ENCODE measurements around the gene COL25A1.
"Not testable (repeated sequence)": the region's sequence is repeated elsewhere in the genome, so short reads cannot be mapped to it uniquely, and the experiment has no call there.

COL25A1 gene

DNA sequence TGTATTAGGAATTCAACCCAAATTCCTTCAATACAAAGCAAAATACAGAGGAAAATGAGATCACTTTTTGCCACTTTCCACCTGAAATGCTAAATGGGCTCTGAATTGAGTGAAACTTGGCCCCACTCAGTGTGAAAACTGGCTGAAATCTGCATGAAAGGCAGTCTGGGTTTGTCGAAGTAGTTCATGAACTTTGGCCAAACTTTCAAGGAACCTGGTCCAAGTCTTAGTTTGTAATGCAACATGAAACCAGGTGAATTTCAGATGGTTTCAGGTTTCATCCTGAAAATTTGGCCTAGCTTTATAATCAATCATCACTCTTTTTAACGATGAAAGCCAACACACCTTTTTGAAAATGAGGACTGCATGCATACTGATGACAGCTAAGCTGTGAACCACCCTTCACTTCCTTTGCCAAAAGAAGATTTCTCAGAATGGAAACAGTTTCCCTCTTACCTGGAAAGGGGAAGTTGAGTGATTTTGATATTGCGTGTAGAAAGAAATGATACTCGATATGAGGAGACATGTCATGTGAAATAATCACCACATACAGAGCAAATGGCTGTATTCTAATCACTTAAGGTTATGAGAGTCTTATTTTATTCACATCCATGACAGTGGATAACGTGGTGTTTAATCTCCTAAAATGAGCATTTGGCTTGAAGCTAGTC lies 329.7 kb downstream of the COL25A1 start:
- DNase-seq (ENCODE audit: low read depth in 3 of 3, low spot score in 1 of 3), result no peak

DNA sequence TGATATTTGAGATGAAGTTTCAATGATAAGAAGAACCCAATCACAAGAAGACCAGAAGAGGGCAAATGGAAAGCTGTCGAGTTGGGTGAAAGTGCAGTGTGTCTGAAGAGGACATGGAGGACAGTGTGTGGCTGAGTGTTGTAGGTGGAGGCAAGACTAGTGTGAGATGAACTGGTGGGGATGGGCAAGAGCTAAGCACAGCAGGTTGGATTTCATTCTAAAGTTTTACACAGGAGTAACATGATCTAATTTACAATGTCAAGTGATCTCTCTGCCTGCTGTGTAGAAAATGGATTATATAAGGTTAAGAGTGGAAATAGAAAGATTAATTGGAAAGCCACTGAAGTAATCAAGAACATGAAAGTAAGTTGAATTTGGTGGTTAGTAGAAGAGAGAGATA lies 331.0 kb downstream of the COL25A1 start:
- no peak for DNase-seq (ENCODE audit: low read depth in 3 of 3, low spot score in 1 of 3)

DNA sequence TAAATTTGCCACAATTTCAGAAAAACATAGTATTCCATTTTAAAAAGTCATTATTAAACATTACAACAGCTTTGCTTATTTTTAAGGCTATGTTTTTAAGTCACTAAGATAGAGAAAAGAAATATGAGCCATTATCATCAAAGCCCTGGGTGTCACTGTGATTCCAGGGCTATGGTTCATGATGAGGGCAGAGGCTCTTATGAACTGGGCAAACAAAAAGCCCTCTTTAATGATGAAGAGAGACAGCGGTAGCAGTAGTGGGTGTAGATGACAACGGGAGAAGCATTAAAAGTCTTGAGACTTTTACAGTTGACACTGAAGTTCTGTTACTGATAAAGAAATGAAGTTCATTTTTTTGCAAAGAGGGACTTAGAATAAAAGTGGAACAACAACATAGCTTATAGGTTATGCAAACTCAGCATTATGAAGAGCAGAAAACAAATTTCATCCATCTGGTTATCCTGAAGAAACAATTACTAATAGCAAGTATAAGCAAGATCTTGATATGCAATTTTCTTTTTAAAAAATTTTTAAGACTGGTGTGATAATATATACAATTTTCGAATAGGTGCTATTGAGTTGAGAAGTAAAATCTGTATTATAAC lies 336.9 kb downstream of the COL25A1 start:
- no peak for DNase-seq (ENCODE audit: low read depth in 3 of 3, low spot score in 1 of 3)

DNA sequence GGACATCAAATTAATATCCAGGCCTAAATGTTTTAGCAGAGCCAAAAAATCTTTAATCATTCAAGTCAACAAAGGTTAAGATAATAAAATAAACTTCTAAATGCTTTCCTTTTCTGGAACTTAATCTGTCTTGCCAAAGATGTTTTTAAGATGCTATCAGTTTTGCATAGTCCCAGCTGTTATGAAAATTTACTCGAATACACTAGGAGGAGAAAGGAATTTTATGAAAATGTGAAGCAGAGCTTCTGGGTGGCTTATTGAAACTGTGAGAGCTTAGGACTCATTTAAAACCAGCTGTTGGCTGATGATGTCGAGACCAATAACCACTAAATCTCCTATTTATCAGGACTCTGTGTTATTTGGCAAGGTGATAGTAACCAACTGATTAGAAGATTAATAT lies 337.4 kb downstream of the COL25A1 start:
- no peak for DNase-seq (ENCODE audit: low read depth in 3 of 3, low spot score in 1 of 3)

DNA sequence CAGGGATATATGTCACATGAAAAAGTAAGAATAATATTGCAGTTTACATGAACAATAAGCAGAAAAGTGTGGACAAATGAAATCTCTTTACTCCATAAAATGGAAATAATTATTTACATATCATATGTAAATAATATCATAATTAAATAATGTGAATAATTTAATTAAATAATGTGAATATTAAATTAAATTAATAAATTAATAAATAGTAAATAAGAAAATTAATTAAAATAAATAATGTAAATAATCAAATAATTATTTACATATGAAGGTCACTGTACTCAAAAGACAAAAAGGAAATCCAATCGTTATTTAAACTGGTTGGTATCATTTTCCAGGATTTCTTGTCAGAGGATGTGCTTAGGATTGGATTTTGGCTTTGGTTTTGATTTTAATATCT lies 338.5 kb downstream of the COL25A1 start:
- no peak for DNase-seq (ENCODE audit: low read depth in 3 of 3, low spot score in 1 of 3)

DNA sequence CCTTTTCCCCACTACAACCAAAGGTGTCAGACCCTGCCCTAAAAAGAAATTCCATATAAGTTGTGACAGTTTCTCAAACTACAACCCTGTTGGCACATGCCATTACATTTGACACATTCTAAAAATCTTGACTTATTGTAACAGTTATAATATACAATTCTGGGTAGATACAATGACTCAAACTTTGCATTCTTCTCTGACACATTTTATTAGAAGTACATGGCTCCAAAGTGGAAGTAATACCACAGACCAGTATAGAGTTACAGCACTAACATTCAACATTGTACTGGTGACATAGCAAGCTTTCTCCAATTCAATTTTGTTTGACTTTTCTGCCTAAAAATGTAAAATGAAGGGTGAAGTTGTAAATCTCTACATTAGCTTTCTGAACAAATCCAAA lies 343.0 kb downstream of the COL25A1 start:
- DNase-seq (ENCODE audit: low read depth in 3 of 3, low spot score in 1 of 3), result no peak

DNA sequence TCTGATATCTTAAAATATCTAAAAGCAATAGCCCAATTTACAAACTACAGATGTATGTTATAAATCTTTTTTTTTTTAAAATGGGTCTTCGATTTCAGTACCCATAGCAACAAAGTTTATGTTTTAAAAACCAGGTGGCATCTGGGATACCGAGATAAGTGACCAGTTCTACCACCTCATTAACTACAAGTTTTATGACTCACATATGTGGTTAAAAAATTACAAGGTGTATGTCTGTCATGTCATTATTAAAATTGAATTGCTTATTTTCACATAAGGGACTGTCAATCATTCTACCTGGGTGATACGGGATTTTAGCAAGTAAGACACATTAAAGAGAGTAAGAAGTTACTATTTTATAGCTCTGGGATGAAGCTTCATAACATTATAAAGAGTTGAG lies 347.6 kb downstream of the COL25A1 start:
- DNase-seq (ENCODE audit: low read depth in 3 of 3, low spot score in 1 of 3), result no peak

DNA sequence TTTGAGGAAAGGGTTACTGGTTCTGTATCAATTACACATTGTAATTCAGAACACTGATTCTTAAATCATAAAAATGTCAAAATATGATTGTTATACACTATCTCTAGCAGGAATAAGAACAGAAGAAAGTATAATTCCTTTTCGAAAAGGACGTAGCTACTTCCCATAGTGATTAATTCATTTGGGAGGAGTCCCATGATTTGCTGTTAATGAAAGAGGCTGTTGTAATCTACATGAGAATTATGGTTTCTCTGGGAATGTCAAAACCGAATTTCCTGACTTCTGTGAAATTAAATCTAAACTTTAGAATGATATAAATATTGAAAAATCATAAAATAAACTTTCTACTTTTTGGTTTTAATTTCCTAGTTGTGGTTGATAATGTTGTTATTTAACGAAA lies 348.5 kb downstream of the COL25A1 start:
- DNase-seq (ENCODE audit: low read depth in 3 of 3, low spot score in 1 of 3), result no peak

DNA sequence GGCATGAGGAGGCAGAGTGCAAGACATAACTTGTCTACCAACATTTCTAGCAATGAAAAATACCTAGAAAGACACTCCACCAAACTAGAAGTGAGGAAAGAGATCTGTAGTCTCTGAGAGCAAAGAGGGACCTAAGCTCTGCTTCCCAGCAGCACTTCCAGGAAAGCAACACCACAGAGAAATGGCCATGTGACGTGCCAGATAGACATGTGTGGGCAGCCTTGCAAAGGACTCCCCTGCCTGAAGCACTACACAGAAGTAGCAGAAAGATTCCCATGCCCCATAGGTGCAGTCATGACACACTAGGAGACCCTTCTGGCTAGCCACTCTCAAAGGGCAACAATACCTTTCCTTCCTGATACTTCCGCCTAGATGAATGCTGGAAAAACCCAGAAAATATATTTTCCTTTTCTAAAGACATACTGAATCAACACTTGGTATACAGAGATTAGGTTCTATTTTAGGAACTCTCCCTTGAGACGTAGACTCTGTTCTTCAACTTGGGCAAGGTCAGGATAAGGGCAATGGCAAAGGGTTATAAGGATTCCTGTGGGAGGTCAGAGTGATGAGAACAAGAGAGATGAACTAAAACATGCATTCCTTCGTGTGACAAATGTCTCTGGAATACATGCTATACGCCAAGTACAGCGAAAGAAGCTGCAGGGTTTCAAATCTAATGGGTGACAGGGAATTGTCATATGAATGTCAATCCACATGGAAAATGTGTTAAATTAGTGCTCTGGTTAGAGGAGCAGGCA lies 352.1 kb downstream of the COL25A1 start:
- no peak for DNase-seq (ENCODE audit: low read depth in 3 of 3, low spot score in 1 of 3)

DNA sequence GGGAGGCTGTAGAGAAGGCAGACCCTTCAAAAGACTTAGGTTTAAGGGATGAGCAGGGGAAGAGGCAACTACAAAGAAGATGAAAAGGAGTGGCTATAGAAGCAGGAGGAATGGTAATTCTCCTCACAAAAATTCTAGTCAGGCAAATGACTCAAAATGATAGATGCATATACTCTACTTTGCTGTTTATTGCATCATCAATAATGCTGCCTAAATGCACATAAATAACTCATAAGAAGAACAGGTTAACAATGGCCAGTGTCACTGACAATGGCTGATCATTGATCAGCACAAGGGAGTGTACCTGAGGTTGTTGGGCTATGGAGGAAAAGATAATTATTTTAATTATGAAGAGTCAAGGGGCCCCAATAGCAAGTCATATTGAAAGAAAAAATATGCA lies 354.9 kb downstream of the COL25A1 start:
- DNase-seq (ENCODE audit: low read depth in 3 of 3, low spot score in 1 of 3), result no peak

DNA sequence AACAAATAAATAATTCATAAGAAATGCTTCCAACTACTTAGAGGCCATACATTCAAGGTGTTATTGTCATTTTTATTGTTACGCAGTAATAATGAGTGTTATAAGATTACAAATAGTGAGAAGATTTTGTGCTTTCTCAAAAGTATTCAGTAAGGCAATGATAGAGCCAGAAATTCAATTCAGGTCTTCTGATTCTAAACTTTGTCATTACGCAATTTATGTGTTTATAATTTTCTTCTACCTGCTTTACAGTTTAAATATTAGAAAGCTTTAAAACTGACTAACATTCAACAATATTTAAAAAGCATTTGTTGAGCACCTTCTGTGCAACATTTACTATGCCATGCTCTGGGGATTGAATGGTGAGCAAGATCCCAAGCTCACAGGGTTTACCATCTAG lies 356.2 kb downstream of the COL25A1 start:
- DNase-seq (ENCODE audit: low read depth in 3 of 3, low spot score in 1 of 3), result no peak

DNA sequence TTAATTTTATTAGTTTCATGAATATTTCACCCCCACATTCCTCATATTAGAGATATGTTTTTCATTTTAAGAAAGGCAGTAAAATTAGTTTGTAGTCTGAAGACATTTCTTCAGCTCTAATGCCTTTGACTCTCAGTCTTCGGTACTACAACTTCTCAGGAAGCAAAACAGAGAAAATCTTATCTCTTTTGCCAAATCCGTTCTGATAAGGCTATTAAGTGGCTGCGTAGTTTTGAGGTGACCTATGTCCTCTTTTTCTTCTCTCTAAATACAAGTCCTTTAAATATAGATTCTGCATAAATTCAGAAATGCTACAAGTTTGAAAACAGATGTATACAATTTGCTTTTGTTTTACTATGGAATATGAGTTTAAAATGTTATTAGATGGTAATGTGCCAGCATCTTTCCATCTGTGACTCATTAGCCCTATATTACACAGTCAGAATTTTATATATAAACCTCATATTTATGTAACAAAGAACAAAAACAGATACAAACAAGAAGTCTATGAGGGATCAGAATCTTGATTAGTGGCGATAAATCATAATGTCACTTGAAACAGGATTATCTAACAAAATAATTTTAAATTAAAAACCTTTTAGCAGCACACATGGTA lies 358.4 kb downstream of the COL25A1 start:
- no peak for DNase-seq (ENCODE audit: low read depth in 3 of 3, low spot score in 1 of 3)

DNA sequence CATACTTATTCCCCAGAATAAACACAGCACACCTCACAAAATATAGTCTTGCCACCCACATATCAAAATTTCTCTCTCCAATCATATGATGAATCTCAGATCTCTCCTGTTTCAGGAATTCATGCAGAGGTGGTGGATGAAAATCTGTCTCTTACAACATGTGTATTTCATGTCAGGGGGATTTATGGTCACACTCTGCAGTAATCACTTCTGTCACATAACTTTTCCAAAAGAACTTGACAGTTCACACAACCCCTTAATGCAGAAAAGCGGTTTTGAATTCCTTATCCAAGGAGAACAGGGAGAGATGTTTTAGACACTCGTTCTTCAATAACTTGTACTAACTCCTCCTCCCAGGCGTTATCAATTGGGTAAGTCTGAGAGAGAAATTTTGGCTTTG lies 359.1 kb downstream of the COL25A1 start:
- DNase-seq (ENCODE audit: low read depth in 3 of 3, low spot score in 1 of 3), result no peak

DNA sequence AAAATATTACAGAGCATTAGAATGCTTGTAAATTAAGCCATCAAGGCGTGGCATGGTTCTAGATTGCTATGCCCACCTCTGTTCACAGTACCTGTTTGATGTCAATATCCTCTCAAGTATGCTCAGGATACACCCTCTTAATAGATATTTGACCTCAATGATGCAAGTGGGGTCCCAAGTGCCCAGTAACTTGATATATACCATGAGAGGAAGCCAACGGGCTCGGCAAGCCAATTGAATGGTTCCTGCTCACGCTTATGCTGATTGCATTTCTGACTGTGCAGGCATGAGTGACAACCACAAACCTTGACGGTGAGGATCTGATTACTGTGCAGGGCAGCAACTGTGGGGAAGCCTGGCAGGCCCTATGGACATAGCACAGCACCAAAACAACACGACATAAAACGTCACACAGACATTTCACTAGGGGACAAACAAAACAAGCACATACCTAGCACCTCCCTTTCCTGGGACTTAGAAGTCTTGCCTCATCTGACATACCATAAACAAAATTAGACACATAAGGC lies 360.5 kb downstream of the COL25A1 start:
- DNase-seq (ENCODE audit: low read depth in 3 of 3, low spot score in 1 of 3), result no peak

DNA sequence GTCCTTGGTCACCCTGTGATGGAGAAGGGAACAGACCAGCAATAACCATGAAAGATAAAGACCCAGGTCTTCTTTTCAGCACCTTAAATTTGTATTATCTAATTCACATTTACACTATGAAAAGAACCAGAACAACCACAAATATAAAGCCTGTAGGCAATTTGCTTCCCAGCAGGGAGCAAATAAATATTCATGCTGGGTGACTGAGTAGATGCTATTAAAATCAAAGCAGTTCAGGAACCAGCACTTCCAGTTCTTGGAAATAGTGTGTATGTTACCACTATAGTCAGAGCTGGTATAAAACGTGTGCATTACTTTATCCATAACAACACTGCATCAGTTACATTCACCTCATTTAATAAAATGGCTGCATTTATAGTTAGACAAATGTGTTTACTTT lies 361.8 kb downstream of the COL25A1 start:
- DNase-seq (ENCODE audit: low read depth in 3 of 3, low spot score in 1 of 3), result no peak

DNA sequence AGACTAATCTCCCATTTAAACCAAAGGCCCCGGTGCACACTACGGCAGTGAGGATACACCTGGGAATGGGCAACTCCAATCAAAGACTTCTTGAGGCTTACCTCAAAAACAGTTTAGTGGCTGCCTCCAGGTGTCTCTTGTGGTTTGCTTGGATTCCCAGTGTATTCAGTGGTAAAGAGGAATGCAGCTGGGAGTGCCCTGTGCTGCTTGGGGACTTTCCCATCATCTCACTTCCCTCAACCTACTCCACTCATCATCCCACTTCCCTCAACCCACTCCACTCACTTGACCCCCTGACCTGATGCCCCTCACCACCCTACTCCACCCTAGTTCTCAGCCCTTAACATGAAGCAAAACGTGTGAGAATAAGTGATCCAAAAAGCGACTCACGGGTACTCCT lies 362.3 kb downstream of the COL25A1 start:
- DNase-seq (ENCODE audit: low read depth in 3 of 3, low spot score in 1 of 3), result no peak

DNA sequence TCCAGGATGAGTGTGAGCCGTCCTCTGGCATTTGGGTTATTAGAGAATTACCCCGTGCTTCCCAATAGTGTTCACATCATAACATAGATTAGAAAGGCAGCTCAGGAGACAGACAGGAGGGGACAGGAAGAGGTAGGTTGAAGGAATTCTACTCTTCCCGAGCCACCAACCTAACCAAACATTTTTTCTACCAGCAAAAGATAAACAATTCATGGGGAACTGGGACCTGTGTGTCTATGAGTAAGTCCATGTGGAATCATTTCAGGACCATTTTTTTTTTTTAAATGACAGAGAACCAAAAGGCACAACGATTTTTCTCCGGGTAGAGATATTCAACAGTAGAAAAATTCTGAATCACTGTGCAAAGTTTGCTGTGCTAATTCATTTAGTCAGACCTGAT lies 365.4 kb downstream of the COL25A1 start:
- no peak for DNase-seq (ENCODE audit: low read depth in 3 of 3, low spot score in 1 of 3)

DNA sequence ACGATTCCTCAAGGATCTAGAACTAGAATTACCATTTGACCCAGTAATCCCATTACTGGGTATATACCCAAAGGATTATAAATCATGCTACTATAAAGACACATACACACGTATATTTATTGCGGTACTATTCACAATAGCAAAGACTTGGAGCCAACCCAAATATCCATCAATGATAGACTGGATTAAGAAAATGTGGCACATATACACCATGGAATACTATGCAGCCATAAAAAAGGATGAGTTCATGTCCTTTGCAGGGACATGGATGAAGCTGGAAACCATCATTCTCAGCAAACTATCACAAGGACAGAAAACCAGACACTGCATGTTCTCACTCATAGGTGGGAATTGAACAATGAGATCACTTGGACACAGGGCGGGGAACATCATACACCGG lies 368.5 kb downstream of the COL25A1 start:
- not testable (repeated sequence) for DNase-seq (ENCODE audit: low read depth in 3 of 3, low spot score in 1 of 3)

DNA sequence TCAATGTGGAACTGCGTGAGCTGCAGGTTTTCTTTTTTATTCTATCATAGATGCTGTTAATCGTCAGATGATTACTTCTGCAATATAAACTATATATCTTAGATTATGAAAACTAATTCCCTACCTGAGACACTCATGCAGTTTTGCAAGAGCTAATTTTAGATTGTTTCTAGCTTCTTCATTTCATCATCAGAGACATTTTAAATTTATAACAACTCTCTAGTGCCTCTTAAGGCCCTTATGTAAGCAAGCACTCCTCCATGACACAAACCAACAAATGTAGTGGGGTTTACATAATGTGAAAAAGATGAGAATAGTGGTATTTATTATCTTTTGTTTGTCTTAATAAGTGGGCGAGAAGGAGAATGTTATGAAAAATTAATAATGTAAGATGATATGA lies 369.4 kb downstream of the COL25A1 start:
- DNase-seq (ENCODE audit: low read depth in 3 of 3, low spot score in 1 of 3), result no peak

DNA sequence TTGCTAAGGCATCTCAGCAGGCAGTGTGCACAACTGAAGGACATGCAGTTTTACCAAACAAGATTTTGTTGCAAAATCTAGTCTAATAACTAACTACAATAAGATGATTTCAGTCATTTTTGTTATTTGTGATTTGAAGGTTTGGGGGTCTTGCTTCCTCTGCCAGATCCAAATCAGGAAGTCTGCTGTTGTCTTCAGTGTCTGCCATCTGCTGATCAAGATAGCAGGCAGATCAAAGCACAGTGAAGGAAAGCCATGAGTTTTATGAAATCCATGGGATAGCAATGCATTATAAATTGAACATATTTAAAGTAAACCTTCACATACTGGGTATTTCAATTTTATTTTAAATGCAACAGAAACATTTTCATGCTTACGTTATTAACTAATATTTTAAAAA lies 370.5 kb downstream of the COL25A1 start:
- DNase-seq (ENCODE audit: low read depth in 3 of 3, low spot score in 1 of 3), result no peak

DNA sequence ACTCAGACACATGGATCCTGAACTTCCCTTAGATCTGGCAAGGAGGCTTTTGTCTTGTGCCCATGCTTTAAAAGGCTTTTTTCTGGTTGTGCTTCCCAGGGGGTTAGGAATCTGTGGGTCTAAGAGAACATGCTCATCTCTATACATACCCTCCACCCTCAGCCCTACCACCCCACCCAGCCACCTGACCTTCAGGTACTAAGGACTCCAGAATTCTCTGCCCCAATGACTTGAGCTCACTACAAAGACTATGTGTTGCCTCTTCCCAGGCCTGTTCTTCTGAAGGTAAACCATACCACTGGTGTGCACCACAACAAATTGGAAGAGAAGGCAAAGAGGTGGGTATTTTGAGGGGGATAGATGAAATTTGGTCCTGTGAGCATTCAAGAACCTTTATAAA lies 372.3 kb downstream of the COL25A1 start:
- DNase-seq (ENCODE audit: low read depth in 3 of 3, low spot score in 1 of 3), result no peak

DNA sequence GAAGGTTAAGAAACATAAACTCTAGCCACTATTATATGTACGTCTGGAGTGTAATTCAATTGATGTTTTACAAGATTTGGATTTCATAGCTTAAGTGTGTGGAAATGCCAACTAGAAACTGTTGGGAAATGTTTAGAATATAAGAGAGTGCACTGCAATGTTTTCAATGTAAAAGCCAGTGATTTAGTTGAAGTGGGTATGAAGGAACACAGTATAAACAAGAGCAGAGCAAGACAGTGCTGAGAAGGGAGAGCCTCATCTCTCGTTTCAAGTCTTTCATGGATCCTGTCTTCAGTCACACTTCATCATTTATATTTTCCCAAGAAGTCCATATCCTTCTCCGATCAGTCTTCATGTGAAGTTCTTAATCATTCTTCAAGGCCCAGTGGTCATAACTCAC lies 375.7 kb downstream of the COL25A1 start:
- DNase-seq (ENCODE audit: low read depth in 3 of 3, low spot score in 1 of 3), result no peak

Data from stimulated activated CD4-positive, alpha-beta T cell treated with anti-CD3 and anti-CD28 coated beads, TNF-alpha, amount 100 ng/mL, for 1 hour (primary cell).